ENCODE data around the gene DAB2IP. TPM values are rescaled to one million over a fixed set of nuclear protein-coding genes. Genes with fewer than 3 reads are reported as not detected.

The DAB2IP gene
- total RNA-seq, 1 donor from 2014 or later, result 27.3 TPM

- ATAC-seq, result peak; percentile 71
- peak; percentile 75 for DNase-seq (ENCODE audit: low spot score)
Measured at GRCh38 chr9:121625590-121625989, 25.8 kb upstream of the DAB2IP start.

- DNase-seq (ENCODE audit: low spot score) (no peak), ATAC-seq (peak; percentile 36)
Measured at GRCh38 chr9:121626012-121626411, 25.4 kb upstream of the DAB2IP start.

- no peak for ATAC-seq
- no peak for DNase-seq (ENCODE audit: low spot score)
Measured at GRCh38 chr9:121627427-121627826, 24.0 kb upstream of the DAB2IP start.

- ATAC-seq (no peak), DNase-seq (ENCODE audit: low spot score) (no peak)
Measured at GRCh38 chr9:121628401-121628800, 23.0 kb upstream of the DAB2IP start.

GRCh38 chr9:121631115-121631514, 20.3 kb upstream of the DAB2IP start:
- ATAC-seq (no peak), DNase-seq (ENCODE audit: low spot score) (no peak)

GRCh38 chr9:121631978-121632418, 19.4 kb upstream of the DAB2IP start:
- no peak for DNase-seq (ENCODE audit: low spot score)
- ATAC-seq, result no peak

- DNase-seq (ENCODE audit: low spot score) (no peak), ATAC-seq (no peak)
Measured at GRCh38 chr9:121633119-121633714, 18.2 kb upstream of the DAB2IP start.

GRCh38 chr9:121633736-121634135, 17.7 kb upstream of the DAB2IP start:
- DNase-seq (ENCODE audit: low spot score) (no peak), ATAC-seq (no peak)

GRCh38 chr9:121634329-121635261, 16.8 kb upstream of the DAB2IP start:
- DNase-seq (ENCODE audit: low spot score) (no peak), ATAC-seq (peak; percentile 62)

GRCh38 chr9:121635300-121635876, 16.0 kb upstream of the DAB2IP start:
- ATAC-seq (no peak), DNase-seq (ENCODE audit: low spot score) (no peak)

GRCh38 chr9:121636341-121636865, 15.0 kb upstream of the DAB2IP start:
- ATAC-seq (no peak), DNase-seq (ENCODE audit: low spot score) (no peak)

- no peak for DNase-seq (ENCODE audit: low spot score)
Measured at GRCh38 chr9:121636978-121637712, 14.3 kb upstream of the DAB2IP start.

GRCh38 chr9:121637713-121638220, 13.7 kb upstream of the DAB2IP start:
- ATAC-seq, result peak; percentile 43
- DNase-seq (ENCODE audit: low spot score), result no peak

More at GRCh38 chr9:121636978-121637712, 14.3 kb upstream of the DAB2IP start:
- ATAC-seq, result no peak

GRCh38 chr9:121638399-121638798, 13.0 kb upstream of the DAB2IP start:
- no peak for DNase-seq (ENCODE audit: low spot score)
- peak; percentile 69 for ATAC-seq

GRCh38 chr9:121638901-121639592, 12.4 kb upstream of the DAB2IP start:
- ATAC-seq (peak; percentile 5), DNase-seq (ENCODE audit: low spot score) (no peak)

- DNase-seq (ENCODE audit: low spot score) (no peak), ATAC-seq (no peak)
Measured at GRCh38 chr9:121639619-121640018, 11.8 kb upstream of the DAB2IP start.

GRCh38 chr9:121640076-121640475, 11.4 kb upstream of the DAB2IP start:
- peak; percentile 83 for ATAC-seq

GRCh38 chr9:121640491-121641223, 10.8 kb upstream of the DAB2IP start:
- ATAC-seq (no peak), DNase-seq (ENCODE audit: low spot score) (no peak)

More at GRCh38 chr9:121640076-121640475, 11.4 kb upstream of the DAB2IP start:
- peak; percentile 69 for DNase-seq (ENCODE audit: low spot score)

- ATAC-seq (no peak), DNase-seq (ENCODE audit: low spot score) (no peak)
Measured at GRCh38 chr9:121641224-121641611, 10.2 kb upstream of the DAB2IP start.
